Keratinocyte (primary cell): ENCODE data around the gene LLCFC1. TPM values are rescaled to one million over a fixed set of nuclear protein-coding genes. Genes with fewer than 3 reads are reported as not detected.

Source experiments
- DNase-seq: peaks from one replicate; pipeline ENCODE4 v3.0.0-alpha.2; 2011; ENCODE audit warnings: low read depth, missing footprints, low spot score
- FAIRE-seq: peaks from 2 replicates; lab custom pipeline; 2011; peaks lifted over from hg19 to GRCh38; lab: Jason Lieb, UNC
- H2AFZ ChIP-seq: 2 replicates; pipeline ENCODE4 v1.6.0; 2012; ENCODE audit warnings: low read length, control low read depth, inconsistent platforms; ENCODE audit not compliant: control insufficient read depth
- H3K27ac ChIP-seq: 2 replicates; pipeline ENCODE4 v1.5.1; 2011; ENCODE audit warnings: low read length; ENCODE audit not compliant: control insufficient read depth, insufficient read depth
- H3K27me3 ChIP-seq: 3 replicates; pipeline ENCODE4 v1.6.0; 2011; ENCODE audit warnings: low read length; ENCODE audit not compliant: control insufficient read depth, insufficient read depth; ENCODE audit errors: extremely low read depth
- H3K36me3 ChIP-seq, 2 experiments: 2 replicates in 1 of 2; 3 replicates in 1 of 2; pipeline ENCODE4 v1.5.1; 2011; ENCODE audit warnings: low read length in 2 of 2, mild to moderate bottlenecking in 1 of 2; ENCODE audit not compliant: control insufficient read depth in 2 of 2, insufficient read depth in 2 of 2; ENCODE audit errors: extremely low read depth in 1 of 2
- H3K4me1 ChIP-seq: 3 replicates; pipeline ENCODE4 v1.5.1; 2011; ENCODE audit warnings: low read length; ENCODE audit not compliant: control insufficient read depth, insufficient read depth; ENCODE audit errors: extremely low read depth
- H3K4me2 ChIP-seq: 3 replicates; pipeline ENCODE4 v1.6.0; 2011; ENCODE audit warnings: low read depth, low read length; ENCODE audit not compliant: control insufficient read depth, insufficient read depth; ENCODE audit errors: extremely low read depth
- H3K4me3 ChIP-seq, 3 experiments: fragments of 200-600 bp in 1 of 3; sonication (generic) in 1 of 3; 2 replicates in 2 of 3; 3 replicates in 1 of 3; pipeline ENCODE4 v1.5.1; 2011 to 2016; ENCODE audit warnings: low read length in 3 of 3, mild to moderate bottlenecking in 3 of 3, control low read depth in 2 of 3, inconsistent platforms in 1 of 3, low read depth in 1 of 3, mixed read lengths in 1 of 3, mixed run types in 1 of 3, moderate library complexity in 1 of 3; ENCODE audit not compliant: control insufficient read depth in 2 of 3, insufficient read depth in 2 of 3; ENCODE audit errors: extremely low read depth in 1 of 3
- H3K79me2 ChIP-seq: 2 replicates; pipeline ENCODE4 v1.6.0; 2012; ENCODE audit warnings: low read length; ENCODE audit not compliant: control insufficient read depth, insufficient read depth
- H3K9ac ChIP-seq: 3 replicates; pipeline ENCODE4 v1.6.0; 2011; ENCODE audit warnings: low read length; ENCODE audit not compliant: control insufficient read depth, insufficient read depth; ENCODE audit errors: extremely low read depth
- H3K9me1 ChIP-seq: 3 replicates; pipeline ENCODE4 v1.6.0; 2011; ENCODE audit warnings: low read length; ENCODE audit not compliant: control insufficient read depth, insufficient read depth; ENCODE audit errors: extremely low read depth
- H3K9me3 ChIP-seq: 2 replicates; pipeline ENCODE4 v1.5.1; 2012; ENCODE audit warnings: low read depth, low read length; ENCODE audit not compliant: control insufficient read depth
- H4K20me1 ChIP-seq: 3 replicates; pipeline ENCODE4 v1.6.0; 2011; ENCODE audit warnings: low read length; ENCODE audit not compliant: control insufficient read depth, insufficient read depth; ENCODE audit errors: extremely low read depth
- CTCF ChIP-seq, 3 experiments: IDR thresholded peaks in 1 of 3; conservative IDR thresholded peaks in 1 of 3; optimal IDR thresholded peaks in 1 of 3; 2 replicates in 2 of 3; 3 replicates in 1 of 3; pipeline versions ENCODE3 to v1.5.1; 2011; ENCODE audit warnings: low read length in 3 of 3, mild to moderate bottlenecking in 3 of 3, moderate library complexity in 2 of 3, control low read depth in 1 of 3, inconsistent platforms in 1 of 3; ENCODE audit not compliant: insufficient read depth in 2 of 3; ENCODE audit errors: extremely low read depth in 1 of 3
- EZH2 ChIP-seq: IDR thresholded peaks from one replicate; pipeline ENCODE4 v1.6.1; 2012; ENCODE audit warnings: inconsistent platforms, mild to moderate bottlenecking, low read length, moderate library complexity
- dilution Hi-C: fragments of 300-500 bp; cut with MboI; formaldehyde crosslinking; loops from one replicate; pipeline ENCODE4 v1.7.0; 2020; ENCODE audit warnings: low sequenced_read_pairs; ENCODE audit not compliant: extremely low pct_ligation_motif_present
- polyA plus RNA-seq, 5 experiments: library from polyadenylated mRNA; depleted of rRNA in 3 of 5; stranded (reverse) in 3 of 5; stranded (forward) in 1 of 5; unstranded in 1 of 5; fragments of >200 nt; gene quantifications; 1 replicate in 1 of 5; 2 replicates in 3 of 5; 3 replicates in 1 of 5; pipeline versions ENCODE4 v1.2.1 to v1.2.3, GENCODE V29; 2011 to 2012; ENCODE audit warnings: missing spikeins in 2 of 5, low read depth in 1 of 5, low replicate concordance in 1 of 5

Gene LLCFC1
- polyA plus RNA-seq, 1 donor (not counting 4 experiments of a cell fraction or from before 2014, with no cell fraction given) = not detected

DNA sequence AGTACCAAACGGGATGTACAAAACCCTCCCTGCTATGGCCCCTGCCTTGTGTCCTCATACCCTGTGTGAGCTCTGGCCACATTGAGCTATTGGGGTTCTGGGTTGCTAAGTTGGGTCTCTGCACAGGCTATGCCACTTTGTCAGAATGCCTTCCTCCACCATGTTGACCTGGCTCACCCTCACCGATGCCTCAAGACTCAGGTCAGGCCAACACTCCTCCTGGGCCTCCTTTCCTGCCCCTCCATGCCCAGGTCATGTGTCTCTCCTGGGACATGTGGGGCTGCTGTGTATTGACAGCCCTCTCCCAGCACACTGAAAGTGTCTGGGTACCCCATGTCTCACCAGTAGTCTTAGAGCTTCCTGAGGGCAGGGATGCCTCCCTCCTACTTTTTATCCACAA is 20.4 kb upstream of the LLCFC1 start:
- DNase-seq (no peak), FAIRE-seq (no peak)
- Histone ChIP-seq H3K4me3 (no peak overlapping the region), H3K9ac (no peak overlapping the region), H3K36me3 (no peaks in the 10 kb centered on the region), H4K20me1 (no peaks in the 10 kb centered on the region), H2AFZ (no peak overlapping the region), H3K4me2 (no peak overlapping the region), H3K4me1 (no peaks in the 10 kb centered on the region), H3K9me3 (no peaks in the 10 kb centered on the region), H3K9me1 (no peaks in the 10 kb centered on the region), H3K79me2 (no peaks in the 10 kb centered on the region), H3K27ac (no peak overlapping the region), H3K27me3 (no peaks in the 10 kb centered on the region)
- TF ChIP-seq EZH2 = no peak
- no peak for TF ChIP-seq CTCF (optimal IDR thresholded peaks at IDR 0.05 in 1 of 3, IDR thresholded peaks at IDR 0.05 in 1 of 3, conservative IDR thresholded peaks at IDR 0.05 in 1 of 3; ENCODE audit: extremely low read depth in 1 of 3, insufficient read depth in 2 of 3, low read length in 3 of 3)
- dilution Hi-C loops = no loop called here

DNA sequence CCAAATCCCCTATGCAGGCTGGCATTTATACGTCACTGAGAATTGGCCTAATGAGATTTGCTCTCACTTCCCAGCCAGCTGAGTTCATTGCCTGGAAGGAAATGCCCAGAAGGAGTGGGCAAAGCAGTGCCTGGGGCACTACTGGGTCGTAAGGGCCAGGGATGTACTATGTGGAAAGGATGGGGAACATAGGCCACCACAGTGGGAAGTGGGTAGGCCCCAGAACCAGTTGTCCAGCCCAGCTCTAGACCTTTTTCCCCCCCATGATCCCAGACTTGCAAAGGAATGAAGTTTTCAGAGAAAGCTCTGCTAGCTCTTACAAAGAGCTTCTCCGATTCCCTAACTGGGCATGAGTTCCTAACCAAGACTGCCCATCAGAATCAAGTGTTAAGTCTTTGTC is 19.6 kb upstream of the LLCFC1 start:
- no peaks in the 10 kb centered on the region for H3K79me2 ChIP-seq
- no peak overlapping the region for H3K4me3 ChIP-seq
- no peak overlapping the region for H3K4me2 ChIP-seq
- H3K9me3 ChIP-seq = no peaks in the 10 kb centered on the region
- no peaks in the 10 kb centered on the region for H3K27me3 ChIP-seq
- no peak overlapping the region for H3K9ac ChIP-seq
- dilution Hi-C loops = no loop called here
- no peak overlapping the region for H2AFZ ChIP-seq
- H3K27ac ChIP-seq = no peak overlapping the region
- no peaks in the 10 kb centered on the region for H3K36me3 ChIP-seq
- no peaks in the 10 kb centered on the region for H3K9me1 ChIP-seq
- H4K20me1 ChIP-seq = no peaks in the 10 kb centered on the region
- FAIRE-seq (no peak), DNase-seq (no peak)
- TF ChIP-seq CTCF (optimal IDR thresholded peaks at IDR 0.05 in 1 of 3, IDR thresholded peaks at IDR 0.05 in 1 of 3, conservative IDR thresholded peaks at IDR 0.05 in 1 of 3; ENCODE audit: extremely low read depth in 1 of 3, insufficient read depth in 2 of 3, low read length in 3 of 3) (no peak), EZH2 (no peak)
- H3K4me1 ChIP-seq = no peaks in the 10 kb centered on the region
